Measurements from ENCODE around the gene OR6A2. TPM values are rescaled to one million over a fixed set of nuclear protein-coding genes. Genes with fewer than 3 reads are reported as not detected.

Gene OR6A2
- total RNA-seq, 1 donor from 2014 or later, result 0.09 TPM

- Mint-ChIP-seq H3K27me3 (ENCODE audit: low read depth, unreplicated experiment) (peaks cover 3% of the 10 kb centered on the region), H3K4me3 (ENCODE audit: unreplicated experiment) (no peak overlapping the region), H3K9me3 (ENCODE audit: unreplicated experiment) (no peaks in the 10 kb centered on the region), H3K27ac (ENCODE audit: unreplicated experiment) (no peak overlapping the region), H3K4me1 (ENCODE audit: low read depth, unreplicated experiment) (no peaks in the 10 kb centered on the region), H3K36me3 (ENCODE audit: low read depth, unreplicated experiment) (no peaks in the 10 kb centered on the region)
- Histone ChIP-seq H3K79me2 (ENCODE audit: insufficient read depth, low read length) (no peaks in the 10 kb centered on the region), H3K4me3 (ENCODE audit: insufficient read depth, low read depth, low read length) (no peak overlapping the region), H3K27ac (ENCODE audit: low read depth, low read length) (no peak overlapping the region), H3K4me1 (ENCODE audit: insufficient read depth, low read length) (no peaks in the 10 kb centered on the region), H3K36me3 (ENCODE audit: insufficient read depth, low read length) (no peaks in the 10 kb centered on the region), H3K4me2 (ENCODE audit: low read length) (no peak overlapping the region), H3K27me3 (ENCODE audit: insufficient read depth, low read length) (no peaks in the 10 kb centered on the region), H3K9me3 (ENCODE audit: insufficient read depth, low read depth, low read length) (no peaks in the 10 kb centered on the region), H2AFZ (ENCODE audit: low read depth, low read length) (no peak overlapping the region), H3K9ac (ENCODE audit: low read length) (no peak overlapping the region), H4K20me1 (ENCODE audit: insufficient read depth, low read length) (no peaks in the 10 kb centered on the region)
- no peak for FAIRE-seq
- no peak for DNase-seq (ENCODE audit: low read depth)
- TF ChIP-seq CTCF (IDR thresholded peaks at IDR 0.05; ENCODE audit: insufficient read depth, low read depth, low read length) (no peak), EZH2 (IDR thresholded peaks at IDR 0.05; ENCODE audit: insufficient read depth, low read length) (no peak)
Measured at GRCh38 chr11:6745465-6746015, 53.9 kb downstream of the OR6A2 start.

- H4K20me1 ChIP-seq (ENCODE audit: insufficient read depth, low read length), result no peaks in the 10 kb centered on the region
- no peak for FAIRE-seq
- no peak overlapping the region for H2AFZ ChIP-seq (ENCODE audit: low read depth, low read length)
- H3K36me3 Mint-ChIP-seq (ENCODE audit: low read depth, unreplicated experiment), result no peaks in the 10 kb centered on the region
- H3K4me1 ChIP-seq (ENCODE audit: insufficient read depth, low read length), result no peaks in the 10 kb centered on the region
- H3K27me3 Mint-ChIP-seq (ENCODE audit: low read depth, unreplicated experiment), result peaks cover 3% of the 10 kb centered on the region
- no peaks in the 10 kb centered on the region for H3K9me3 ChIP-seq (ENCODE audit: insufficient read depth, low read depth, low read length)
- H3K4me2 ChIP-seq (ENCODE audit: low read length), result no peak overlapping the region
- H3K27me3 ChIP-seq (ENCODE audit: insufficient read depth, low read length), result no peaks in the 10 kb centered on the region
- H3K4me1 Mint-ChIP-seq (ENCODE audit: low read depth, unreplicated experiment), result no peaks in the 10 kb centered on the region
- H3K27ac ChIP-seq (ENCODE audit: low read depth, low read length), result no peak overlapping the region
- no peaks in the 10 kb centered on the region for H3K79me2 ChIP-seq (ENCODE audit: insufficient read depth, low read length)
- no peak for DNase-seq (ENCODE audit: low read depth)
- H3K4me3 ChIP-seq (ENCODE audit: insufficient read depth, low read depth, low read length), result no peak overlapping the region
- no peaks in the 10 kb centered on the region for H3K36me3 ChIP-seq (ENCODE audit: insufficient read depth, low read length)
- H3K4me3 Mint-ChIP-seq (ENCODE audit: unreplicated experiment), result no peak overlapping the region
- no peak overlapping the region for H3K9ac ChIP-seq (ENCODE audit: low read length)
- H3K27ac Mint-ChIP-seq (ENCODE audit: unreplicated experiment), result no peak overlapping the region
- TF ChIP-seq CTCF (IDR thresholded peaks at IDR 0.05; ENCODE audit: insufficient read depth, low read depth, low read length), result no peak
- TF ChIP-seq EZH2 (IDR thresholded peaks at IDR 0.05; ENCODE audit: insufficient read depth, low read length), result no peak
- no peaks in the 10 kb centered on the region for H3K9me3 Mint-ChIP-seq (ENCODE audit: unreplicated experiment)
Measured at GRCh38 chr11:6745018-6745417, 54.5 kb downstream of the OR6A2 start.

- H3K9me3 Mint-ChIP-seq (ENCODE audit: unreplicated experiment), result no peaks in the 10 kb centered on the region
- H2AFZ ChIP-seq (ENCODE audit: low read depth, low read length), result no peak overlapping the region
- no peaks in the 10 kb centered on the region for H3K27me3 Mint-ChIP-seq (ENCODE audit: low read depth, unreplicated experiment)
- H3K27ac Mint-ChIP-seq (ENCODE audit: unreplicated experiment), result no peak overlapping the region
- DNase-seq (ENCODE audit: low read depth), result no peak
- H3K36me3 ChIP-seq (ENCODE audit: insufficient read depth, low read length), result no peaks in the 10 kb centered on the region
- no peak overlapping the region for H3K4me3 Mint-ChIP-seq (ENCODE audit: unreplicated experiment)
- H3K9me3 ChIP-seq (ENCODE audit: insufficient read depth, low read depth, low read length), result no peaks in the 10 kb centered on the region
- no peak overlapping the region for H3K27ac ChIP-seq (ENCODE audit: low read depth, low read length)
- H3K4me1 ChIP-seq (ENCODE audit: insufficient read depth, low read length), result no peaks in the 10 kb centered on the region
- TF ChIP-seq CTCF (IDR thresholded peaks at IDR 0.05; ENCODE audit: insufficient read depth, low read depth, low read length) (no peak), EZH2 (IDR thresholded peaks at IDR 0.05; ENCODE audit: insufficient read depth, low read length) (no peak)
- H3K79me2 ChIP-seq (ENCODE audit: insufficient read depth, low read length), result no peaks in the 10 kb centered on the region
- H4K20me1 ChIP-seq (ENCODE audit: insufficient read depth, low read length), result no peaks in the 10 kb centered on the region
- no peak overlapping the region for H3K9ac ChIP-seq (ENCODE audit: low read length)
- H3K4me3 ChIP-seq (ENCODE audit: insufficient read depth, low read depth, low read length), result no peak overlapping the region
- FAIRE-seq, result no peak
- H3K36me3 Mint-ChIP-seq (ENCODE audit: low read depth, unreplicated experiment), result no peaks in the 10 kb centered on the region
- H3K27me3 ChIP-seq (ENCODE audit: insufficient read depth, low read length), result no peaks in the 10 kb centered on the region
- H3K4me1 Mint-ChIP-seq (ENCODE audit: low read depth, unreplicated experiment), result no peaks in the 10 kb centered on the region
- H3K4me2 ChIP-seq (ENCODE audit: low read length), result no peak overlapping the region
Measured at GRCh38 chr11:6742260-6742659, 57.2 kb downstream of the OR6A2 start.

All from astrocyte (in vitro differentiated cells and primary cell).